K562 (cell line): ENCODE results near the gene MAST4. TPM values are rescaled to one million over a fixed set of nuclear protein-coding genes. Genes with fewer than 3 reads are reported as not detected.

Experiments
- BDP1 ChIP-seq: IDR thresholded peaks from 3 replicates; pipeline ENCODE4 v1.6.1; 2011; ENCODE audit not compliant: insufficient read length, insufficient read depth
- JUND ChIP-seq, 2 experiments: IDR thresholded peaks; 2 replicates in 1 of 2; 3 replicates in 1 of 2; pipeline ENCODE4 v1.6.1; 2011; ENCODE audit warnings: borderline replicate concordance in 2 of 2, low read depth in 2 of 2, low read length in 2 of 2, improper control_type of control experiment in 1 of 2, missing biosample characterization in 1 of 2, missing genetic modification characterization in 1 of 2, missing genetic modification reagents in 1 of 2
- NFIC ChIP-seq: fragments of 450-650 bp; IDR thresholded peaks from 2 replicates; pipeline ENCODE4 v1.6.1; 2017; ENCODE audit warnings: mild to moderate bottlenecking, inconsistent platforms
- NR3C1 ChIP-seq: sonication (generic); formaldehyde crosslinking; IDR thresholded peaks from 2 replicates; pipeline ENCODE4 v1.8.1; 2022; ENCODE audit warnings: missing genetic modification reagents
- PYGO2 ChIP-seq: fragments of 450-650 bp; IDR thresholded peaks from 2 replicates; pipeline ENCODE4 v1.6.1; 2016; ENCODE audit warnings: mild to moderate bottlenecking, missing genetic modification characterization, moderate library complexity, missing compliant biosample characterization
- RBM17 ChIP-seq: fragments of 200-400 bp; formaldehyde crosslinking; IDR thresholded peaks from 2 replicates; pipeline ENCODE4 v1.6.1; 2017; ENCODE audit warnings: low read depth, mild to moderate bottlenecking, low read length, borderline replicate concordance
- RNF219 ChIP-seq: fragments of 250-450 bp; sonication (Bioruptor Pico); IDR thresholded peaks from 2 replicates; pipeline ENCODE4 v1.5.0; 2022; ENCODE audit warnings: mild to moderate bottlenecking
- TAF1 ChIP-seq: IDR thresholded peaks from 2 replicates; pipeline ENCODE4 v1.6.1; 2011; ENCODE audit warnings: mild to moderate bottlenecking, low read length, moderate library complexity; ENCODE audit not compliant: insufficient read depth, control insufficient read depth, severe bottlenecking; ENCODE audit errors: extremely low read depth
- TEAD4 ChIP-seq, 2 experiments: sonication (generic) in 1 of 2; formaldehyde crosslinking in 1 of 2; IDR thresholded peaks; 2 replicates each; pipeline versions ENCODE4 v1.6.1 to v1.8.0; 2012 to 2022; ENCODE audit warnings: borderline replicate concordance in 1 of 2, inconsistent platforms in 1 of 2, low read length in 1 of 2, mild to moderate bottlenecking in 1 of 2, missing genetic modification reagents in 1 of 2
- TFAM ChIP-seq: fragments of 250-450 bp; sonication (Bioruptor Pico); conservative IDR thresholded peaks from 2 replicates; pipeline ENCODE4 v1.5.0; 2021; ENCODE audit warnings: mild to moderate bottlenecking, moderate library complexity
- U2AF2 ChIP-seq: fragments of 200-400 bp; formaldehyde crosslinking; optimal IDR thresholded peaks from 2 replicates; pipeline ENCODE3; 2017; ENCODE audit warnings: low read depth, mild to moderate bottlenecking, low read length
- XRCC5 ChIP-seq: fragments of 200-400 bp; formaldehyde crosslinking; IDR thresholded peaks from 2 replicates; pipeline ENCODE4 v1.6.1; 2017; ENCODE audit warnings: low read depth, mild to moderate bottlenecking, low read length
- ZFPM2 ChIP-seq: fragments of 250-450 bp; sonication (Bioruptor Pico); IDR thresholded peaks from 2 replicates; pipeline ENCODE4 v1.5.1; 2022; ENCODE audit warnings: mild to moderate bottlenecking
- ZNF507 ChIP-seq: conservative IDR thresholded peaks from 2 replicates; pipeline ENCODE4 v1.6.1; 2017; ENCODE audit warnings: missing genetic modification characterization, missing compliant biosample characterization
- polyA plus RNA-seq, 8 experiments: library from polyadenylated mRNA; depleted of rRNA in 4 of 8; stranded (reverse) in 5 of 8; unstranded in 3 of 8; fragments of >200 nt; fragmentation: Nextera tagmentation in 2 of 8; fragmentation: Illumina TruSeq in 1 of 8; extraction: Ambion mirVana in 2 of 8; extraction: Trizol in 1 of 8; gene quantifications; 2 replicates each; pipeline versions ENCODE4 v1.2.1 to v1.2.3, GENCODE V29; 2011 to 2014; ENCODE audit warnings: inconsistent platforms in 1 of 8, missing spikeins in 1 of 8
- total RNA-seq, 7 experiments: library from RNA; depleted of rRNA in 6 of 7; stranded (reverse); fragments of >200 nt in 6 of 7; fragmentation: Illumina TruSeq in 2 of 7; extraction: Trizol in 2 of 7; gene quantifications; 2 replicates each; pipeline versions ENCODE4 v1.2.1 to v1.2.3, GENCODE V29; 2011 to 2021; ENCODE audit warnings: low replicate concordance in 1 of 7
- TF ChIP-seq, protein P1 (sequence below): fragments of 250-450 bp; sonication (Bioruptor Pico); IDR thresholded peaks from 2 replicates; pipeline ENCODE4 v1.4.0; 2020; ENCODE audit warnings: mild to moderate bottlenecking, moderate library complexity, borderline replicate concordance
- TF ChIP-seq, protein P2 (sequence below): fragments of 150-350 bp; IDR thresholded peaks from 2 replicates; pipeline ENCODE4 v1.6.1; 2014; ENCODE audit warnings: low read depth, mild to moderate bottlenecking, low read length, borderline replicate concordance

The MAST4 gene
- total and polyA plus RNA-seq, 9 of the 15 experiments (the other 6 are each of a cell fraction or from before 2014, with no cell fraction given), result 0.88 to 10.1 (median 5.2) TPM

GRCh38 chr5:67003935-67004729 lies 407.9 kb downstream of the MAST4 start (continued):
- TF ChIP-seq TEAD4 (IDR thresholded peaks at IDR 0.05; ENCODE audit: low read length) (peak; percentile 86), TEAD4 (CRISPR knock-in tag; IDR thresholded peaks at IDR 0.05; ENCODE audit: borderline replicate concordance) (no peak), TFAM (CRISPR knock-in tag) (no peak), JUND (IDR thresholded peaks at IDR 0.05; ENCODE audit: borderline replicate concordance, low read depth, low read length) (peak; percentile 79), JUND (tag; IDR thresholded peaks at IDR 0.05; ENCODE audit: borderline replicate concordance, low read depth, low read length) (peak; percentile 53; the same call in 1 of the 3 replicates), U2AF2 (no peak), BDP1 (no peak), NFIC (peak; percentile 58), TAF1 (peak; percentile 84), RBM17 (no peak), ZFPM2 (CRISPR knock-in tag) (no peak), RNF219 (CRISPR knock-in tag) (no peak), XRCC5 (no peak), PYGO2 (tag) (no peak), ZNF507 (tag) (no peak), NR3C1 (no peak)
- TF ChIP-seq, protein P1, sequence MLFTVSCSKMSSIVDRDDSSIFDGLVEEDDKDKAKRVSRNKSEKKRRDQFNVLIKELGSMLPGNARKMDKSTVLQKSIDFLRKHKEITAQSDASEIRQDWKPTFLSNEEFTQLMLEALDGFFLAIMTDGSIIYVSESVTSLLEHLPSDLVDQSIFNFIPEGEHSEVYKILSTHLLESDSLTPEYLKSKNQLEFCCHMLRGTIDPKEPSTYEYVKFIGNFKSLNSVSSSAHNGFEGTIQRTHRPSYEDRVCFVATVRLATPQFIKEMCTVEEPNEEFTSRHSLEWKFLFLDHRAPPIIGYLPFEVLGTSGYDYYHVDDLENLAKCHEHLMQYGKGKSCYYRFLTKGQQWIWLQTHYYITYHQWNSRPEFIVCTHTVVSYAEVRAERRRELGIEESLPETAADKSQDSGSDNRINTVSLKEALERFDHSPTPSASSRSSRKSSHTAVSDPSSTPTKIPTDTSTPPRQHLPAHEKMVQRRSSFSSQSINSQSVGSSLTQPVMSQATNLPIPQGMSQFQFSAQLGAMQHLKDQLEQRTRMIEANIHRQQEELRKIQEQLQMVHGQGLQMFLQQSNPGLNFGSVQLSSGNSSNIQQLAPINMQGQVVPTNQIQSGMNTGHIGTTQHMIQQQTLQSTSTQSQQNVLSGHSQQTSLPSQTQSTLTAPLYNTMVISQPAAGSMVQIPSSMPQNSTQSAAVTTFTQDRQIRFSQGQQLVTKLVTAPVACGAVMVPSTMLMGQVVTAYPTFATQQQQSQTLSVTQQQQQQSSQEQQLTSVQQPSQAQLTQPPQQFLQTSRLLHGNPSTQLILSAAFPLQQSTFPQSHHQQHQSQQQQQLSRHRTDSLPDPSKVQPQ (CRISPR knock-in tag), result no peak
- TF ChIP-seq, protein P2, sequence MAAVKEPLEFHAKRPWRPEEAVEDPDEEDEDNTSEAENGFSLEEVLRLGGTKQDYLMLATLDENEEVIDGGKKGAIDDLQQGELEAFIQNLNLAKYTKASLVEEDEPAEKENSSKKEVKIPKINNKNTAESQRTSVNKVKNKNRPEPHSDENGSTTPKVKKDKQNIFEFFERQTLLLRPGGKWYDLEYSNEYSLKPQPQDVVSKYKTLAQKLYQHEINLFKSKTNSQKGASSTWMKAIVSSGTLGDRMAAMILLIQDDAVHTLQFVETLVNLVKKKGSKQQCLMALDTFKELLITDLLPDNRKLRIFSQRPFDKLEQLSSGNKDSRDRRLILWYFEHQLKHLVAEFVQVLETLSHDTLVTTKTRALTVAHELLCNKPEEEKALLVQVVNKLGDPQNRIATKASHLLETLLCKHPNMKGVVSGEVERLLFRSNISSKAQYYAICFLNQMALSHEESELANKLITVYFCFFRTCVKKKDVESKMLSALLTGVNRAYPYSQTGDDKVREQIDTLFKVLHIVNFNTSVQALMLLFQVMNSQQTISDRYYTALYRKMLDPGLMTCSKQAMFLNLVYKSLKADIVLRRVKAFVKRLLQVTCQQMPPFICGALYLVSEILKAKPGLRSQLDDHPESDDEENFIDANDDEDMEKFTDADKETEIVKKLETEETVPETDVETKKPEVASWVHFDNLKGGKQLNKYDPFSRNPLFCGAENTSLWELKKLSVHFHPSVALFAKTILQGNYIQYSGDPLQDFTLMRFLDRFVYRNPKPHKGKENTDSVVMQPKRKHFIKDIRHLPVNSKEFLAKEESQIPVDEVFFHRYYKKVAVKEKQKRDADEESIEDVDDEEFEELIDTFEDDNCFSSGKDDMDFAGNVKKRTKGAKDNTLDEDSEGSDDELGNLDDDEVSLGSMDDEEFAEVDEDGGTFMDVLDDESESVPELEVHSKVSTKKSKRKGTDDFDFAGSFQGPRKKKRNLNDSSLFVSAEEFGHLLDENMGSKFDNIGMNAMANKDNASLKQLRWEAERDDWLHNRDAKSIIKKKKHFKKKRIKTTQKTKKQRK, result no peak
